ENCODE results near the gene DAZAP1.

DNA sequence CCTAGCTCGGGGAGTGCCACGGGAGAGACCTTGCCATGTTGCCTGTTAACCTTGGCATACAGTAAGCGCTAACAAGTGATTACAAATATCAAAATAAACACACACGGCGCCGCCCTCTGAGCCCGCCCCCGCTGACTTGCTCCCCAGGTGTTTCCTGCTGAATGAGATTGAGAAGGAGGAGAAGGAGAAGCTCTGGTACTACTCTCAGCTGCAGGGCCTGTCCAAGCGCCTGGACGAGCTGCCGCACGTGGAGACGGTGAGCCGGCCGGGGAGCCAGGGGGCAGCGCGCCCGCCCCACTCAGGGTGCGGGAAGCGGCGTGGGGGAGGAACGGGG, 47.6 kb downstream of the DAZAP1 start:
- no peak for TF ChIP-seq ZNF274 (IDR thresholded peaks at IDR 0.05; ENCODE audit: low read depth, low read length)
- TF ChIP-seq SUZ12 (IDR thresholded peaks at IDR 0.05; ENCODE audit: extremely low read depth, insufficient read depth, insufficient read length) = no peak
- TF ChIP-seq YY1 (IDR thresholded peaks at IDR 0.05; ENCODE audit: insufficient read depth, insufficient read length) = no peak
